GM19455 (cell line): ENCODE measurements around the gene STAG1.
"Not testable (repeated sequence)": the region's sequence is repeated elsewhere in the genome, so short reads cannot be mapped to it uniquely, and the experiment has no call there.

Source experiments
- ATAC-seq: cut with Tn5 transposase; IDR thresholded peaks from one replicate; pipeline ENCODE4 v1.9.1; 2021; ENCODE audit not compliant: unreplicated experiment

The STAG1 gene

GRCh38 chr3:136651581-136651980, 100.6 kb downstream of the STAG1 start:
- no peak for ATAC-seq

DNA sequence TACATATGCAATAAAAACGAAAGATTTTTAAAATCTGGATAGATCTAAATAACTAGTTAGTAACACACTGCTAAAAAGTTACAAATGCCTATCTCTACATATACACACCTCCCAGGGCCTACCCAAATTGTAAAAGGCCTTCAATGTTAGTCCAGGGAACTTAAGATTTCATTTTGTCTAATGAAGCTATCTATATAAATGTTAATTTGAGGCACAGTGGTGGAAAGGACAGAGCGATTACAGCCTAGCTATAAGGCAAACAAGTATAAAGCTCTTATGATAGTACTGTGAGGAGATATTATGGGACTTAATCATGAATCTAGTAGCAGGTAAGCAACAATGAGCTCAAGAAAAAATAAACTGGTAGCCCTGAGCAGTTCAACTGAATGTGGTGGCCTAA, 101.7 kb downstream of the STAG1 start:
- ATAC-seq: no peak

DNA sequence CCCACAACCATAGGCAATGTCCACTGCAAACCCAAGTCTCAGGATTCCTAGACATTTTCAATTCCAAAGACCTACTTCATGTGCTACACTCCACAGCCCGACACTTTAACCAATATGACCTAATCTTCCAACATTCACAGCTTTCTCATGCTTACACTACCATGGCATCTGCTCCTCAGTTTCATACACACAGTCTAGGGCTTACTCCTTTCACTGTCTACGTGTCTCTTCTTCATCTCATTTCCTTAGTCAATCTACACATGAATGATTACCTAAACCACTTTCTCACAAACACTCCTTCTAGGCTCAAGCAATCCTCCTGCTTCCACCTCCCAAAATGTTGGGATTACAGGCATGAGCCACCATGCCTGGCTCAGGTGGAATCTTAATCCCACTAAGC, 106.3 kb downstream of the STAG1 start:
- no peak for ATAC-seq

GRCh38 chr3:136644212-136644611, 108.0 kb downstream of the STAG1 start:
- ATAC-seq: no peak

DNA sequence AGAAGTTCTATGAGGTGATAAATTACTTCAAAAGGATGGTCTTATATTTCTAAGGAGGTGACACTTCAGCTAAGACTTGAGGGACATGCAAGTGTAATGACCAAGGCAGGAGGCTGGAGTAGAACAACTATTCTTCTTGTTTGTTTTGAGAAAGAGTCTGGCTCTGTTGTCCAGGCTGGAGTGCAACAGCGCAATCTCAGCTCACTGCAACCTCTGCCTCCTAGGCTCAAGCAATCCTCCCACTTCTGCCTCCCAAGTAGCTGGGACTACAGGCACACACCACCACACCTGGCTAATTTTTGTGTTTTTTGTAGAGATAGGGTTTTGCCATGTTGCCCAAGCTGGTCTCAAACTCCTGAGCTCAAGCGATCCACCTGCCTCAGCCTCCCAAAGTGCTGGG, 108.8 kb downstream of the STAG1 start:
- ATAC-seq: not testable (repeated sequence)

GRCh38 chr3:136642711-136643110, 109.5 kb downstream of the STAG1 start:
- no peak for ATAC-seq

GRCh38 chr3:136639069-136639468, 113.1 kb downstream of the STAG1 start:
- ATAC-seq: no peak

DNA sequence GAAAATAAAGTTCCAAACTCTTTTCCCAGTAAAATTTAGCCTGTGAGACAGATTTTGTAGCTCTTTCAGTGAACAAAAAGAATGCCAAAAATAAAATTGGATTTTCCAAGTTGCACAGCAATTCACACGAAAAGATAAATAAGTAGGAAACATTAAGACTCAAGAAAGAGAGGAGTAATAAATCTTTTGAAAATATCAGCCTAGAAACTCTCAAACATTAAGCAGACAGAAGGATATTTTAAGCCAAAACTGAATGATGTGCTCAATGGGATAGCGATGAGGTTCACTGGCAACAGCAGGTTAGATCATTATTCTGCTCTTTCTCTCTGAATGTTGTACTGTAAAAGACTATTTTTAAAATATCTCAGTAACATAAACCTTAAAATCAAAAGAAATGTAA, 115.0 kb downstream of the STAG1 start:
- no peak for ATAC-seq

DNA sequence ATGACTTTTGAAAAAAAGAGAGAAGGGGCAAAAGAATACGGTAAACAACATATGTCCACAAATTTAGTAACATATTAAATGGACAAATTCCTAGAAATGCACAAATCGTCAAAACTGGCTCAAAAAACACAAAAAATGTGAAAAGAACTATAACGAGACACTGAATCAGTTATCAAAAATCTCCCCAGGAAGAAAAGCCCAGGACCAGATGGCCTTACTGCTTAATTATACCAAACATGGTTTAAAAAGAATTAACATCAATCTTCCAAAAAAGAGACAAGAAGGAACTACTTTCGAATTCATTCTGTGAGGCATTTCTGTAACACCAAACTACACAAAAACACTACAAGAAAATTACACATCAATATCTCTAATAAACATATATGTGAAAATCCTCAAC, 117.4 kb downstream of the STAG1 start:
- no peak for ATAC-seq

GRCh38 chr3:136632625-136633081, 119.5 kb downstream of the STAG1 start:
- no peak for ATAC-seq

GRCh38 chr3:136631424-136631823, 120.8 kb downstream of the STAG1 start:
- no peak for ATAC-seq

DNA sequence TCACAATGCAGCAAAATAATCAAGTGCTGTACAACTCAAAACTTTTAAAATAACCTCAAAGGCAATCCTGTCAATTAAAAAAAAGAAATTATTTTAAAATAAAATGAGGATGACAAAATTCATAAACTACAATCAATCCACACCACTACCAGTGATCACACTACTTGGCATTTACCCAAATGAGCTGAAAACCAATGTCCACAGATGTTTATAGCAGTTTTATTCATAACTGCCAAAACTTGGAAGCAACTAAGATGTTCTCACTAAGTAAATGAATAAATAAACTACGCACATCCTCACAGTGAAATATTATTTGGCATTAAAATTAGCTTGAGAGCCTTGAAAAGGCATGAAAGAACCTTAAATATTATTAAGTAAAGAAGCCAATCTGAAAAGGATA, 121.3 kb downstream of the STAG1 start:
- no peak for ATAC-seq

GRCh38 chr3:136626493-136626892, 125.7 kb downstream of the STAG1 start:
- no peak for ATAC-seq

DNA sequence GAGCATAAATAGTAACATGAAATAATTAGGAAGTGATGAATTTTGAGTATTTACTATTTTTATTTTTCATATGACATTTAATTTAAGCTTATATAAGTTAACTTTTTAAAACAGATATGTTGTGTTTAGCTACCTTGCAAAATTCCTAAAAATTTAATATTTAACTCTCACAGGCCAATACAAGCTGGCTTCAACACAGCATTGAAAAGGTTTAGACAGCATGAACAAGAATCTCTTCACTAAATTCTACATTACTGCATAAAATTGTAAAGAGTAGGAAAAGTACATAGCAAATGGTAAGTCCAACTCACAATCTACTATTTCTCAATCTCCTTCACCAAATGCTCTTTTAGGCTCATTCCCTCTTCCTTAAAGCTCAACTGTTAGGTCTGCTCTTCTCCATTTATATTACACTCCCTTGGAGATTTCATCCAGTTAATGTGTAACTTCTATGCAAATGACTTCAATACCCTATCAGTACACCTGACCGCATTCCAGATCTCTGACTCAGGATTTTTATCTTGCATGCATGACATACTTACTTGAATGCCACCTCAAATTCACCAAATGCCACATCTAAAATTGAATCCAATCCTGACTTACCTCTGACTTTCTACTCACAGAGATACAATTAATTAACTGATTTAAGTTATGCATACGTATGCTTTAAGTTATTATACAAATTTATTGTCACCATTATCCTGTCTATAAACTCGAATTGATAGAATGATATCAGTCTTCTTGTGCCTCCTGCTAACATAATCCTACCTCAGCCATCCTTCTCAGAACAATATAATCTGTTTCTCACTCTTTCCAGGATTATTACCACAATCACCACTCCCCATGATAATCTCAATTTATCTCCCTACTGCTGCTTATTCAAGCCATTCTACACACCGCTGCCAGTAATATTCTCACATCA, 127.0 kb downstream of the STAG1 start:
- no peak for ATAC-seq

GRCh38 chr3:136624371-136624770, 127.8 kb downstream of the STAG1 start:
- no peak for ATAC-seq

GRCh38 chr3:136621628-136622027, 130.6 kb downstream of the STAG1 start:
- ATAC-seq: no peak

GRCh38 chr3:136620436-136620835, 131.7 kb downstream of the STAG1 start:
- no peak for ATAC-seq

DNA sequence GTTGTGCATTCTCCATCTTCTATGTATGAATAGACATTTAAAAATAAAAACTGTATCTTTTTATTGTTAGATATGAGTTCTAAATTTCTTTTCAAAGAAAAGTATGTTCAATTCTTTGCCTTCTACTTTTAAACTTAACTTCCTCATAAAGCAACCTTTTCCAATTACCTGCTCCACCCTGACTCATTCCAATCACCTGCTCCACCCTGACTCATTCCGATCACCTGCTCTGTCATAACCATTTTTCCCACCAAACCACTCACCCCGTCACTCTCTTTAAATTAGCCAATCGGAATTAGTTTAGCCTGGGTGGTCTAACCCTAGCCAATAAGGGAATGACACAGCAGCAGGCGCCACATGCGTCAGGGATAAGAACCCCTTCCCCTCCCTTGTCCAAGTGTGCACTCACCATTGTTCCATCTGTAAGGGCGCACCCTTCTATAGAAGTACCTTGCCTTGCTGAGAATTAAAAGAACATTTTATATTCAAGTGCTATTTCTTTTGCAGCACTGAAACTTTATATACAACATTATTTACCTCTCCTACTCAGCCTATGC, 134.1 kb downstream of the STAG1 start:
- not testable (repeated sequence) for ATAC-seq

DNA sequence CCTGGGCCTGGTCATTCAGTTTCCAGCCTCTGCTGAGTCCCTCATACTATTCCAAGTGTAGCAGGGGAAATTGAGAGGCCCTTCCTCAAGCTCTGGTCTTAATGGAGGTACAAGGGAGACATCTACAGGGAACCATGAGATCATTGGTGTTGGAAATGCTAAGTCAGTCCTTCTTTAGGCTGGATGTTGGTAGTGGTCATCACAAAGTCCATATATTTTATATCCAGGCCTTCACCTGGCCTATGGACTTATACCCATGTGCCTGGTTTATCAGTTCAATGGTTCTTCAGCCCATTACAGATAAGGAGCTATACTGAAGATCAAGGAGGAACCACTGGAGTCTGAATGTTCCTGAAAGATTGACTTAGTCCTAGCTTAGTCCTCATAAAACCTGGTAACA, 135.0 kb downstream of the STAG1 start:
- ATAC-seq: no peak

DNA sequence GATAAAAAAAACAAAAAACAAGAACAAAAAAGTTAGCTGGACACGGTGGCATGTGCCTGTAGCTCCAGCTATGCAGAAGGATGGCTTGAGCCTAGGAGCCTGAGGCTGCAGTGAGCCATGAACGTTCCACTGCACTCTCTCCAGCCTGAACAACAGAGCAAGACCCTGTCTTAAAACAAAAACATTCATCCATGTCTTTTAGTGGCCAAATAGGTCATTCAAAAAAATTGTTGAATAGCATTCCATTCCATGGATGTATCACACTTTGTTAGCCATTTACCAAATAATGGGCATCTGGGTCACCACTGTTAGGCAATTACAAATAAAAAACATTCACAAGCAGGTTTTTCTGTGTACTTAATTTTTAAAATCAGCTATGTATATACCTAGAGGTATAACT, 139.7 kb downstream of the STAG1 start:
- no peak for ATAC-seq

DNA sequence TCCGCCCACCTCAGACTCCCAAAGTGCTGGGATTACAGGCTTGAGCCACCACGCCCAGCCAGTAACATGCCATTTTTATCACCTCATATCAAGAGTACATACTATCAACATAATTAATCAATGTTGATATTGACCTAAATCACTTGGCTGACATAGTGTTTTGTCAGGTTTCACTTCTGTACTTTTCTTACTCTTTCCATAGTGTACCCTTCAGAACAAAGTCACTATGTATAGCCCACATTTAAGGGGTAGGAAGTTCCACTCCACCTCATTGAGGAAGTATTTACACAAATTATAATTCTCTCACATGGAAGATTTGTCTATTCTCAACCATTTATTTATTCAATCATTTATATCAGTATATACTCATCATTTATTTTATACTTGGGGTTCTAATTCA, 145.2 kb downstream of the STAG1 start:
- ATAC-seq: no peak

- ATAC-seq: not testable (repeated sequence)
These were observed 146.0 kb downstream of the STAG1 start for GRCh38 chr3:136606216-136606615.
